ENCODE measurements around the gene KIRREL1. TPM values are rescaled to one million over a fixed set of nuclear protein-coding genes. Genes with fewer than 3 reads are reported as not detected.

Gene KIRREL1
- polyA plus RNA-seq, 1 donor from 2014 or later, result 12.9 TPM

- H3K27ac ChIP-seq (ENCODE audit: low read length), result no peak overlapping the region
- H3K4me2 ChIP-seq (ENCODE audit: low read length), result no peak overlapping the region
- H2AFZ ChIP-seq (ENCODE audit: low read depth, low read length), result no peak overlapping the region
- TF ChIP-seq TAF1 (IDR thresholded peaks at IDR 0.05; ENCODE audit: low read depth) (no peak), EZH2 (IDR thresholded peaks at IDR 0.05; ENCODE audit: borderline replicate concordance, insufficient read depth, low read length, poor library complexity, severe bottlenecking) (no peak), MXI1 (conservative IDR thresholded peaks at IDR 0.05; ENCODE audit: poor library complexity, severe bottlenecking) (no peak), POLR2AphosphoS5 (IDR thresholded peaks at IDR 0.05) (no peak), RAD21 (conservative IDR thresholded peaks at IDR 0.05) (no peak), EP300 (conservative IDR thresholded peaks at IDR 0.05; ENCODE audit: poor library complexity, severe bottlenecking) (no peak), SMC3 (conservative IDR thresholded peaks at IDR 0.05; ENCODE audit: poor library complexity) (no peak)
- TF ChIP-seq, protein P1, sequence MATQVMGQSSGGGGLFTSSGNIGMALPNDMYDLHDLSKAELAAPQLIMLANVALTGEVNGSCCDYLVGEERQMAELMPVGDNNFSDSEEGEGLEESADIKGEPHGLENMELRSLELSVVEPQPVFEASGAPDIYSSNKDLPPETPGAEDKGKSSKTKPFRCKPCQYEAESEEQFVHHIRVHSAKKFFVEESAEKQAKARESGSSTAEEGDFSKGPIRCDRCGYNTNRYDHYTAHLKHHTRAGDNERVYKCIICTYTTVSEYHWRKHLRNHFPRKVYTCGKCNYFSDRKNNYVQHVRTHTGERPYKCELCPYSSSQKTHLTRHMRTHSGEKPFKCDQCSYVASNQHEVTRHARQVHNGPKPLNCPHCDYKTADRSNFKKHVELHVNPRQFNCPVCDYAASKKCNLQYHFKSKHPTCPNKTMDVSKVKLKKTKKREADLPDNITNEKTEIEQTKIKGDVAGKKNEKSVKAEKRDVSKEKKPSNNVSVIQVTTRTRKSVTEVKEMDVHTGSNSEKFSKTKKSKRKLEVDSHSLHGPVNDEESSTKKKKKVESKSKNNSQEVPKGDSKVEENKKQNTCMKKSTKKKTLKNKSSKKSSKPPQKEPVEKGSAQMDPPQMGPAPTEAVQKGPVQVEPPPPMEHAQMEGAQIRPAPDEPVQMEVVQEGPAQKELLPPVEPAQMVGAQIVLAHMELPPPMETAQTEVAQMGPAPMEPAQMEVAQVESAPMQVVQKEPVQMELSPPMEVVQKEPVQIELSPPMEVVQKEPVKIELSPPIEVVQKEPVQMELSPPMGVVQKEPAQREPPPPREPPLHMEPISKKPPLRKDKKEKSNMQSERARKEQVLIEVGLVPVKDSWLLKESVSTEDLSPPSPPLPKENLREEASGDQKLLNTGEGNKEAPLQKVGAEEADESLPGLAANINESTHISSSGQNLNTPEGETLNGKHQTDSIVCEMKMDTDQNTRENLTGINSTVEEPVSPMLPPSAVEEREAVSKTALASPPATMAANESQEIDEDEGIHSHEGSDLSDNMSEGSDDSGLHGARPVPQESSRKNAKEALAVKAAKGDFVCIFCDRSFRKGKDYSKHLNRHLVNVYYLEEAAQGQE (IDR thresholded peaks at IDR 0.05; ENCODE audit: borderline replicate concordance), result no peak
- TF ChIP-seq, protein P2, sequence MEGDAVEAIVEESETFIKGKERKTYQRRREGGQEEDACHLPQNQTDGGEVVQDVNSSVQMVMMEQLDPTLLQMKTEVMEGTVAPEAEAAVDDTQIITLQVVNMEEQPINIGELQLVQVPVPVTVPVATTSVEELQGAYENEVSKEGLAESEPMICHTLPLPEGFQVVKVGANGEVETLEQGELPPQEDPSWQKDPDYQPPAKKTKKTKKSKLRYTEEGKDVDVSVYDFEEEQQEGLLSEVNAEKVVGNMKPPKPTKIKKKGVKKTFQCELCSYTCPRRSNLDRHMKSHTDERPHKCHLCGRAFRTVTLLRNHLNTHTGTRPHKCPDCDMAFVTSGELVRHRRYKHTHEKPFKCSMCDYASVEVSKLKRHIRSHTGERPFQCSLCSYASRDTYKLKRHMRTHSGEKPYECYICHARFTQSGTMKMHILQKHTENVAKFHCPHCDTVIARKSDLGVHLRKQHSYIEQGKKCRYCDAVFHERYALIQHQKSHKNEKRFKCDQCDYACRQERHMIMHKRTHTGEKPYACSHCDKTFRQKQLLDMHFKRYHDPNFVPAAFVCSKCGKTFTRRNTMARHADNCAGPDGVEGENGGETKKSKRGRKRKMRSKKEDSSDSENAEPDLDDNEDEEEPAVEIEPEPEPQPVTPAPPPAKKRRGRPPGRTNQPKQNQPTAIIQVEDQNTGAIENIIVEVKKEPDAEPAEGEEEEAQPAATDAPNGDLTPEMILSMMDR (IDR thresholded peaks at IDR 0.05; ENCODE audit: poor library complexity, severe bottlenecking), result no peak
- H3F3A ChIP-seq (ENCODE audit: insufficient read depth, low read length, poor library complexity, severe bottlenecking), result no peaks in the 10 kb centered on the region
- no peaks in the 10 kb centered on the region for H3K27me3 ChIP-seq (ENCODE audit: insufficient read depth, low read depth, low read length)
- no peaks in the 10 kb centered on the region for H3K36me3 ChIP-seq (ENCODE audit: insufficient read depth, low read length)
- no peaks in the 10 kb centered on the region for H3K79me2 ChIP-seq (replicated peaks; ENCODE audit: insufficient read depth, low read length)
- no peaks in the 10 kb centered on the region for H4K20me1 ChIP-seq (ENCODE audit: insufficient read depth)
- no peak overlapping the region for H3K9ac ChIP-seq (ENCODE audit: low read length)
- H3K9me2 ChIP-seq (ENCODE audit: insufficient read depth, low read length), result no peaks in the 10 kb centered on the region
- H3K4me3 ChIP-seq (ENCODE audit: low read length), result no peak overlapping the region
- no peaks in the 10 kb centered on the region for H3K9me3 ChIP-seq (ENCODE audit: low read length)
These were observed 5.4 kb upstream of the KIRREL1 start for GRCh38 chr1:157988002-157988401.

DNA sequence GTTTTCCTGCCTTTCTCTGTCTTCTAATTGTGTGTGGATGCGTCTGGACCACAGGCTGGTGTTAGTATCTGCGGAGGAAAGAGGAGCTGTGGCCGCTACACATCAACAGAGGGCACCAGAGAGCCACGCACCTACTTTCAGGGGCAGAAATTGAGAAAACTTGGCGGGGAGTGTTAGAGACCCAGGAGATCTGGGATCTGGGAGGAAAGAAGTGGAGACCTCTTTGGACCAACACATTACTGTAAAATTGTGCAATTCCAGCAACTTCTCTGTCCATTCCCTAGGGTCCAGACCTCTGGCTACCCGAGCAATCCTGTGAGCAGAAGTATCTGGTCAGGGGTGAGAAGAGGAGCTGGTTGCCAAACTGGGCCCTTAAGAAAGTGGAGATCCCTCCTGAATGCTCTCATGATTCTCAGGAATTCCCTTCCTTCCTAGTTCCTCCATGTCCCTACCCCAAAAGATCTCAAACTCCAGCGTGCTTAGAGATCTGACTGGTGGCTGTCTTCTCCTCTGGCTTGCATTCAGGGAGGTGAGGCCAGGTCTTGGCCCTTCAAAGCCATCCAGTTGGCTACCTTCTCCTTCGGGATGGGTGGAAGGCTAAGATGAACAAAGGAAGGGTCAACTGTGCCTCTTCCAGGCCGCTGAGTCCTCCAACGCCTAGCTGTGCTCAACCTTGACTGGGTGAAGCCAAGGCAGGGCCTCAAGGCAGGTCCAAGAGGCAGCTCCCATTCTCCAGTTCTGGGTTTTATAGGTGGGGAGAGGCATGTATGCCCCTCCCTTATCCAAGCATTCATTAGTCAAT is 1.2 kb upstream of the KIRREL1 start:
- H3K27me3 ChIP-seq (ENCODE audit: insufficient read depth, low read depth, low read length), result no peaks in the 10 kb centered on the region
- no peaks in the 10 kb centered on the region for H3K9me3 ChIP-seq (ENCODE audit: low read length)
- H3K4me3 ChIP-seq (ENCODE audit: low read length), result peak overlapping the region; percentile 94
- TF ChIP-seq RAD21 (conservative IDR thresholded peaks at IDR 0.05) (peak; percentile 95), SMC3 (conservative IDR thresholded peaks at IDR 0.05; ENCODE audit: poor library complexity) (peak; percentile 93), POLR2AphosphoS5 (IDR thresholded peaks at IDR 0.05) (no peak), EP300 (conservative IDR thresholded peaks at IDR 0.05; ENCODE audit: poor library complexity, severe bottlenecking) (no peak)
- TF ChIP-seq, protein P2 (IDR thresholded peaks at IDR 0.05; ENCODE audit: poor library complexity, severe bottlenecking), result peak; percentile 96
- H2AFZ ChIP-seq (ENCODE audit: low read depth, low read length), result no peak overlapping the region
- H4K20me1 ChIP-seq (ENCODE audit: insufficient read depth), result no peaks in the 10 kb centered on the region
- H3K79me2 ChIP-seq (replicated peaks; ENCODE audit: insufficient read depth, low read length), result peaks cover 31% of the 10 kb centered on the region
- no peaks in the 10 kb centered on the region for H3K9me2 ChIP-seq (ENCODE audit: insufficient read depth, low read length)
- no peaks in the 10 kb centered on the region for H3K36me3 ChIP-seq (ENCODE audit: insufficient read depth, low read length)
- peak overlapping the region; percentile 84 for H3K9ac ChIP-seq (ENCODE audit: low read length)
- no peaks in the 10 kb centered on the region for H3F3A ChIP-seq (ENCODE audit: insufficient read depth, low read length, poor library complexity, severe bottlenecking)
- peak overlapping the region; percentile 86 for H3K27ac ChIP-seq (ENCODE audit: low read length)
- no peak overlapping the region for H3K4me2 ChIP-seq (ENCODE audit: low read length)

Measured in neural cell (in vitro differentiated cells).